ENCODE measurements around the gene ABI3BP. TPM values are rescaled to one million over a fixed set of nuclear protein-coding genes. Genes with fewer than 3 reads are reported as not detected.

ABI3BP gene
- total RNA-seq, 1 donor from 2014 or later: 51.8 TPM

DNA sequence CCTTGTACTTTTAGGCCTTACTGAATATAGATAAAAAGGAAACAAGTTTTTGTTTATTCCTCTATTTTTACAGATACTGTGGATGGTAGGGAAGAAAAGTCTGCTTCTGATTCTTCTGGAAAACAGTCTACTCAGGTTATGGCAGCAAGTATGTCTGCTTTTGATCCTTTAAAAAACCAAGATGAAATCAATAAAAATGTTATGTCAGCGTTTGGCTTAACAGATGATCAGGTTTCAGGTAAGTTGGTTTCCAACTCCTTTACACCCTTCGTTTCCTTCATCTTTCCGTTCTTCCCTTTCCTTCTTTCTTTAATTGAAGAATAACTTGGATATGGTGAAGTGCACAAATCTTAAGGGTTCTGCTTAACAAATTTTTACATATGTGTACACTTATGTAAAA lies 260.8 kb downstream of the ABI3BP start:
- DNase-seq (ENCODE audit: low spot score): no peak

DNA sequence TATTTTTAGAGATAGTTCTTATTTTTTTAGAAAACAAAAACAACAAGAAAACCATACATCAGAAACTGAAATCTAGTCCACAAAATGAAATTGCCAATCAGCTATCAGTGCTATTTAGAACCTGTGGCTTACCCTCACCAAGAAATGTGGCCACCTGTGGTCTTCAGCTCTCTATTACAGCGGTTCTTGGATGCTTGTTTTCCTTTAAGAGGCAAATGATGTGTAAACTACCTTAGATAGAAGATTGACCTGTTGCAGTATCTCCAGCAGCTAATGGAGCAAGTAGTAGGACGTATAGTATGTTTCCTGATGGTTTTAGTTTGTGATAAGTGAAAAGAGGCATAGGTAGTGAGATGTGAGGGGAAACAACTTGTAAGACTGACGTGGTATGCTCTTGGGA lies 262.7 kb downstream of the ABI3BP start:
- no peak for DNase-seq (ENCODE audit: low spot score)

- no peak for DNase-seq (ENCODE audit: low spot score)
These were observed 266.5 kb downstream of the ABI3BP start for GRCh38 chr3:100726706-100727105.

DNA sequence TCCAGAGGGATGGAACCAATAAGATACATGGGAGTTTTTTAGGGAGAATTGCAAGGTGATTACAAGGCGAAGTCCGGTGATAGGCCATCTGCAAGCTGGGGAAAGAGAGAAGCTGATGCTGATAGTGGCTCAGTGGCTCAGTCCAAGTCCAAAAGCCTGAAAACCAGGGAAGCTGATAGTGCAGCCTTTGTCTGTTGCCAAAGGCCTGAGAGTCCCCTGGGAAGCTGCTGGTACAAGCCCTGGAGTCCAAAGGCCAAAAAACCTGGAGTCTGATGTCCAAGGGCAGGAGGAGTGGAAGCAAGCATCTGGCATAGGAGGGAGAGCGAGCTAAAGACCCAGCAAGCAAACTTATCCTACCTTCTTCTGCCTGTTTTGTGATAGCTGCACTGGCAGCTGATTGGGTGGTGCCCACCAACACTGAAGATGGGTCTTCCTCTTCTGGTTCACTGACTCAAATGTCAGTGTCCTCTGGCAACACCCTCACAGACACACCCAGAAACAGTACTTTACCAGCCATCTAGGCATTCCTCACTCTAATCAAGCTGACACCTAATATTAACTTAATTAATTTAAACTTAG lies 267.2 kb downstream of the ABI3BP start:
- DNase-seq (ENCODE audit: low spot score): no peak

GRCh38 chr3:100720426-100720825 lies 272.8 kb downstream of the ABI3BP start:
- DNase-seq (ENCODE audit: low spot score): no peak

DNA sequence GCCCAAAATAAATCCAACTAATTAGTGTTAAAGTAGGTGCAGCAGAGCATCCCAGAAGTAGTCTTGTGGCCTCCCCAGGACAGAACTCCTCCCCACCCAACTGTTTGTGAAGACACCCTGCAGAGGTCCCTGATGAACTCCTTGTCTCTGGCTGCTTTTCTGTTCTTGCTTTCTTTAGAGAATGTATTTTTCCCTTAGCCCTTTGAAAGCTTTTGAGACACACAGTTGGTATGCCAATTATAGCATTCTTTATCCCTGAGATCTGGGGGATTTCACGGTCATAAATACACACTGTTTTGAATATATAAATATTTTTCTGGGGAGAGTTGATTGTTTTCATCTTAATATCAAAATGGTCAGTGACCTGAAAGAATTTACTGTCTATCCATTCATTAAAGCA lies 274.1 kb downstream of the ABI3BP start:
- no peak for DNase-seq (ENCODE audit: low spot score)

DNA sequence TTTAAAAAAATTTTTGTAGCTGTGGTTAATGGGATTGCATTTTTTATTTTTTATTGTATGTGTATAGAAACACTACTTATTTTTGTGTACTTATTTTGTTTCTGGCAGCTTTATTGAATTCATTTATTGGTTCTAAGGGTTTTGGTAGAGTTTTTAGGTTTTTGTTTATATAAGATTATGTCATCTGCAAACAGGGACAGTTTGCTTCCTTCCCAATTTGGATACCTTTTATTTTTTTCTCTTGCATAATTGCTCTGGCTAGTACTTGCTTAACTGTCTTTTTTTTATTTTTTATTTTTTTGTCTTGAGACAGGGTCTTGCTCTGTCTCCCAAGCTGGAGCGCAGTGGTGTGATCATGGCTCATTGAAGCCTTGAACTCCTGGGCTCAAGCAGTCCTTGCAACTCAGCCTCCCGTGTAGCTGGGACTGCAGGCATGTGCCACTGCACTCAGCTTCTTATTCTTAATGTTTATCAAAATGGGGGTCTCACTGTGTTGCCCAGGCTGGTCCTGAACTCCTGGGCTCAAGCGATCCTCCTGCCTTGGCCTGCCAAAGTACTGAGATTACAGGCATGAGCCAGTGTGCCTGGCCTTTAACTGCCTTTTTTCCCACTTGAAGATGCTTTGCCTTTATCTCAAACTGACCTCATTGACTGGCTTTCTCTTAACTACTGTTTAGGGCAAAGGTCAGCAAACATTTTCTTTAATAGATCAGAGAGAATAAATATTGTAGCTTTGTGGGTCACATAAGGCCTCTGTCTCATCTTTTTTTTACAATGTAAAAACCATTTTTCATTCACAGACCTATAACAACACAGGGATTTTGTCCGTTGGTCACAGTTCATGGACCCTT lies 275.4 kb downstream of the ABI3BP start:
- no peak for DNase-seq (ENCODE audit: low spot score)

DNA sequence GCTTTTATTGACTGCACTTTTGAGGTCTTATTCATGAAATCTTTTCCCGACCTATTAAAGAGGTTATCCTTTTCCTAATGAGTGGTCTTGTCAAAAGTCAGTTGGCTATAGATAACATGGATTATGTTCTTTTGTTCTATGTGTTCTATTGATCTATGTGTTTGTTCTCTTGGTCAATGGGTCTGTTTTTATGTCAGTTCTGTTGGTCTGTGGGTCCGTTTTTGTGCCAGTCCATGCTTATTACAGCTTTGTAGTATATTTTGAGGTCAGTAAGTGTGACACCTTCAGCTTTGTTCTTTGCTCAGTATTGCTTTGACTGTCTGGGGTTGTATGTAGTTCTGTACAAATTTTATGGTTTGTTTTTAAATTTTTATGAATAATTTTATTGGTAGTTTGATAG lies 276.2 kb downstream of the ABI3BP start:
- DNase-seq (ENCODE audit: low spot score): no peak

DNA sequence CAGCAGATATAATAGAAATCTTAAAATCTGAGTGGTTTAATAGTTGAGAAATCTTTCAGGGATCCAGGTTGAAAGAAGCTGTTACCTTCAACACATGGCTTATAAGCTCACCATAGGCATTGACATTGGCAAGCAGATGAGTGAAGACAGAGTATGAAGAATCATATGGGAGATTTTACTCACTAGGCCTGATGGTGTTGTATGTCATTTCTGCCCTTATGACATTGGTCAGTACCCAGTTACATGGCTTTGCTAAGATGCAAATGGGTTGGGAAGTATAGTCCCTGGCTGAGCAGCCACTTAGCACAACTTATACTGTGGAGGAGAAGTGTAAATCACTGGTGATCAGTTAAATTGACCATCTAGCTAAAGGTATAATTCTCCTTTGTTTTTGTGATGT lies 278.0 kb downstream of the ABI3BP start:
- DNase-seq (ENCODE audit: low spot score): no peak

GRCh38 chr3:100710261-100710968 lies 282.8 kb downstream of the ABI3BP start:
- DNase-seq (ENCODE audit: low spot score): peak; percentile 60

- DNase-seq (ENCODE audit: low spot score): no peak
These were observed 283.4 kb downstream of the ABI3BP start for GRCh38 chr3:100709842-100710260.

DNA sequence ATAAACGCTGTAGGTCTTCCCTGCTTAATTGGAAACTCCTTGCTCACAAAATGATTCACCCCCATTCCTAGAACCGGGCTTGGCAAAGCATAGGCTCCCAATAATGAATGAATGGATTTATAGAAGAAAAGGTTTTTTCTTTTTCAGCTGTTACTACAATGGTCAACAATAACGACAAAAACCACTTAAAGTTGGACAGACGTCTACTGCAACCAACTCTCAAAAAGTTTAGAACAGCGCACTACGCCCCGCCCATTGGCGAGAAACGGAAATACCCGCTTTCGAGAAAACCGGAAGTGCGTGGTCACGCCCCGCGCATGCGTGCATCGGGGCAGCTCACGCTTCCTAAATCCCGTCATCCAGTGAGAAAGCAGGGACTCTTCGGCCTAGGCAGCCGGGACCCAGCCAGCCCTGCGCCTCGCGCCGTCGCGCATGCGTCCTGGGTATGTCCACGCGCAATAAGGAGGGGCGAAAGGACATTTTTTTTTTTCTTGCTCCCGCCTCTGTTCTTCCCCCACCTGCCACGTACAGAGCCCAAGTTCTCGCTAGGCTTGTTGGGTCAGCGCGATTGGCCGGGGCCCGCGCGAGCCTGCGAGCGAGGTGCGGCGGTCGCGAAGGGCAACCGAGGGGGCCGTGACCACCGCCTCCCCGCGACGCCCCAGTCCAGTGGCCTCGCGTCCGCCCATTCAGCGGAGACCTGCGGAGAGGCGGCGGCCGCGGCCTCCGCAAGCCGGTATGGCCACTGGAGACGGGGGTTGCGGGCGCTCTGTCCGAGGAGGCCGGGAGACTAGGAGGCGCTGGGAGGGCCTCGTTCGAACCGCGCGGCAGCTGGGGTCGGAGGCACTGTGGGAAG lies 284.0 kb downstream of the ABI3BP start, which contains the start of gene TFG:
Gene TFG (plus strand): TSS at position 506 of the 853 bp plus-strand sequence. CDS start 4,192 bp downstream, outside the sequence.
- peak; percentile 100 for DNase-seq (ENCODE audit: low spot score)

DNA sequence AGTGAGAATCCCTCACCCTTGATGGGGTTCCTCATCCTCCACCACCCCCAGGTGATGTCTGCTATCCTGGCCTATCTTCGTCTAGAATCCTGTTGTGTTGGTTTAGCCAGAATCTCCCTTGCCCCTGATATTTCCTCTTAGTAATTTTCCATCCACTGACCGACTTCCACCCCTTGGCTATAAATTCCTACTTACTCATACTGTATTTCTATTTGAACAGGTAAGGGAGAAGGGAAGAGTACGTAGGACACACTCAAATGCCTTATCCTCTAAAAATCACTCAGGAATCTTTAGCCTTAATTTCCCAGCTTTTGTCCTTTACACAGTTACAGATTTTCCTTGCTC lies 284.6 kb downstream of the ABI3BP start:
- DNase-seq (ENCODE audit: low spot score): no peak

DNA sequence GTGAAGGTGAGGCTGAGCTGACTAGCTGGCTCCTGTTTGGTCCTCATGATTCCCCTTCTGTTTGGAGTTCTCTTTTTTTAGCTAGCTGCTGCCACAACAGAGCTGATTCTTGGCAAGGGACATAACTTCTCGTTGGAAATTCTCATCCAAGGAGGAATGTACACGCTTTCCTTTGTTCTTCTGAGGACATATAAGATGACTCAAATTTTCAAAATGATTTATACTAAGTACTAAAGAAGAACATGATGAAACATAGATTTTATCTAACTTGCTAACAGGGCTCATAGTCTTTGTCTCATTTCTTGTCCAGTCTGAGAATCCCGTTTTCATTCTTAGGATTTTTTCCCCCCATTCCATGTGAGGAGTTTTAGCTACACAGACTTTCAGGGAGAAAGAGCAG lies 286.9 kb downstream of the ABI3BP start:
- DNase-seq (ENCODE audit: low spot score): no peak

DNA sequence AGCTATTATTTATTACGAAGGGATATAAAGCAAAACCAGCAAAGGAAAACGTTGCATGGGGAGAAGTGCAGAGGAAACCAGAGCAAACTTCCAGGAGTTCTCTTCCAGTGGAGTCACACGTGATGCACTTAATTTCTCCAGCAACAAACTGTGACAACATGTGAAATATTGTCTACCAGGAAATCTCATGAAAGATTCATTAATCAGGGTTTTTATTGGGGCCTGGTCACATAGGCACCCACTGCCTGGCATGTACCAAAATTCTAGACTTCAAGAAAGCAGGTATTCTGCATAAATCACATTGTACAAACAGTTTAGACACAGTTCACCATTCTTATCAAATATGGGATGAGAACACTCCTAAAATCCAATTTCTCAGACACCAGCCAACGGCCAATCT lies 289.4 kb downstream of the ABI3BP start:
- no peak for DNase-seq (ENCODE audit: low spot score)

- DNase-seq (ENCODE audit: low spot score): no peak
These were observed 290.3 kb downstream of the ABI3BP start for GRCh38 chr3:100702980-100703345.

- peak; percentile 64 for DNase-seq (ENCODE audit: low spot score)
These were observed 290.9 kb downstream of the ABI3BP start for GRCh38 chr3:100702082-100702979.

GRCh38 chr3:100700708-100701107 lies 292.5 kb downstream of the ABI3BP start:
- no peak for DNase-seq (ENCODE audit: low spot score)
